Ovary (tissue), 3 donors: ENCODE data around the gene DTHD1.

ENCODE experiments used
- POLR2A ChIP-seq: fragments of 450-650 bp; IDR thresholded peaks from one replicate; pipeline ENCODE4 v1.6.1; 2017; ENCODE audit warnings: antibody characterized with exemption, mild to moderate bottlenecking, moderate library complexity
- TF ChIP-seq, protein P1 (sequence below), 3 donors: fragments of 450-650 bp in 2 of 3; fragments of 200-600 bp in 1 of 3; IDR thresholded peaks; one replicate each; pipeline versions ENCODE4 v1.5.1 to v1.8.0; 2016 to 2022; ENCODE audit warnings: antibody characterized with exemption in 3 of 3, mild to moderate bottlenecking in 1 of 3
- donor health status: DM: no; HTN: no; CAD: no.

- TF ChIP-seq, protein P1, sequence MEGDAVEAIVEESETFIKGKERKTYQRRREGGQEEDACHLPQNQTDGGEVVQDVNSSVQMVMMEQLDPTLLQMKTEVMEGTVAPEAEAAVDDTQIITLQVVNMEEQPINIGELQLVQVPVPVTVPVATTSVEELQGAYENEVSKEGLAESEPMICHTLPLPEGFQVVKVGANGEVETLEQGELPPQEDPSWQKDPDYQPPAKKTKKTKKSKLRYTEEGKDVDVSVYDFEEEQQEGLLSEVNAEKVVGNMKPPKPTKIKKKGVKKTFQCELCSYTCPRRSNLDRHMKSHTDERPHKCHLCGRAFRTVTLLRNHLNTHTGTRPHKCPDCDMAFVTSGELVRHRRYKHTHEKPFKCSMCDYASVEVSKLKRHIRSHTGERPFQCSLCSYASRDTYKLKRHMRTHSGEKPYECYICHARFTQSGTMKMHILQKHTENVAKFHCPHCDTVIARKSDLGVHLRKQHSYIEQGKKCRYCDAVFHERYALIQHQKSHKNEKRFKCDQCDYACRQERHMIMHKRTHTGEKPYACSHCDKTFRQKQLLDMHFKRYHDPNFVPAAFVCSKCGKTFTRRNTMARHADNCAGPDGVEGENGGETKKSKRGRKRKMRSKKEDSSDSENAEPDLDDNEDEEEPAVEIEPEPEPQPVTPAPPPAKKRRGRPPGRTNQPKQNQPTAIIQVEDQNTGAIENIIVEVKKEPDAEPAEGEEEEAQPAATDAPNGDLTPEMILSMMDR (IDR thresholded peaks at IDR 0.05), result no peak
- no peak for TF ChIP-seq POLR2A
Observed at GRCh38 chr4:36283912-36284465, 2.6 kb downstream of the DTHD1 start.
